Islet of Langerhans (tissue), 1 donor: Measurements from ENCODE around the gene MT1A.

Experiments used
- FAIRE-seq: peaks from one replicate; lab custom pipeline; 2011; peaks lifted over from hg19 to GRCh38; lab: Jason Lieb, UNC

MT1A gene

DNA sequence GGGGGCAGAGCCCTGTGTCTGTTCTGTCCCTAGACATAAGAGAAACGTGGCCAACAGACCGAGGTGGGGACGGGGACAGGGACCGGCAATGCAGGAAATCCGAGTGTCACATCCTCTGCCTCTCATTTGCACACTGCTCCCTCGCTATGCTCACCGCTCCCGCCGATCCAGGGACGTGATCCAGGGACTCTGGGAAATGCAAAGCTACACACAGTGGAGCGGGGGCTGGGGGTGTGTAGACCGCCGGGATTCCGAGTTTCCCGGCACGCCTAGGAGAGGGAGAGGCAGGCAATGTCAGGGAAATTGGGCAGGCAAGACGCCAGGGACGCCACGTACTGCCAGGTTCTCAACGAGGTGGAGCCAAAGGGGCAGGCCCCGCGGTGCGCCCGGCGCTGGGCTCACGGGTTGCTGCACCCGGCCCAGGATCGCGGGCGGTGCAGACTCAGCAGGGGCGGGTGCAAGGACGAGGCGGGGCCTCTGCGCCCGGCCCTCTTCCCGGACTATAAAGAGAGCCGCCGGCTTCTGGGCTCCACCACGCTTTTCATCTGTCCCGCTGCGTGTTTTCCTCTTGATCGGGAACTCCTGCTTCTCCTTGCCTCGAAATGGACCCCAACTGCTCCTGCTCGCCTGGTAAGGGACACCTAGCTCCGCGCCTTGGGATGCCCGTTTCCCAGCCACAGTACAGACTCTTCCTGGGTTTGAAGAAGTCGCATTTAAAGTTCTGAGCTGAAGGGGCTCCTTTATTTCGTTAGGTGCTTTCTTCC, 43.7 kb downstream of the MT1A start, which contains the start of gene MT1X:
MT1X (plus strand) TSS at position 532 of the 764 bp plus-strand sequence; CDS start at position 603, 71 bp downstream.
- FAIRE-seq: no peak

DNA sequence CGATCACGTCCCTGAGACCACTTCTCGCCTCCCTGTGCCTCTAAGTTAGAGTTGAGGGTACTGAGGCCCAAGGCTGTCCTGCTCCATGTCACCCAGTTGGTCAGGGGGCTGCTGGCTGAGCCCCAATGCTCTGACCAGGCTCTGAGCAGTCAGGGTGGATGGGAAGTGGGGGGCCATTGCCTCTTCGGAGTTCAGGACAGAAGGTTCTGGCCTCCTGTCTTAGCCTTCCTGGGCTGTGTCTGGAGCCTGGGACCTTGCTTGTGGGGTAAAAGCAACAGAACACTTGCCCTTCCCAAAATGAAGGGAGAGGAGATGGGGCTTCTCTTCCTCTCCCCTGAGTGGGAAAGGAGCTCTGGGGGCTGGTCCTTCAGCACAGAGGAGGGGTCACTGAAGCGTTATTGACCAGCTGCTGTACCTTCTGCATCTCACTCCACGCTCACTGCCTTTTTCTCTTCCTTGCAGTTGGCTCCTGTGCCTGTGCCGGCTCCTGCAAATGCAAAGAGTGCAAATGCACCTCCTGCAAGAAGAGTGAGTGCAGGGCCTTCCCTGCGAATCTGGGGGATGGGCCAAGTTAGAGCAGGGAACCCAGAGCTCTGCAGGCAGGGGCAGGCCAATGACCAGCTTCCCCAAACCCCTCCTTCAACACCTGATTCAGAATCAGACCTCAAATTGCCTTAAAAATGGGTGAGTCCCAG, 44.4 kb downstream of the MT1A start:
- no peak for FAIRE-seq

DNA sequence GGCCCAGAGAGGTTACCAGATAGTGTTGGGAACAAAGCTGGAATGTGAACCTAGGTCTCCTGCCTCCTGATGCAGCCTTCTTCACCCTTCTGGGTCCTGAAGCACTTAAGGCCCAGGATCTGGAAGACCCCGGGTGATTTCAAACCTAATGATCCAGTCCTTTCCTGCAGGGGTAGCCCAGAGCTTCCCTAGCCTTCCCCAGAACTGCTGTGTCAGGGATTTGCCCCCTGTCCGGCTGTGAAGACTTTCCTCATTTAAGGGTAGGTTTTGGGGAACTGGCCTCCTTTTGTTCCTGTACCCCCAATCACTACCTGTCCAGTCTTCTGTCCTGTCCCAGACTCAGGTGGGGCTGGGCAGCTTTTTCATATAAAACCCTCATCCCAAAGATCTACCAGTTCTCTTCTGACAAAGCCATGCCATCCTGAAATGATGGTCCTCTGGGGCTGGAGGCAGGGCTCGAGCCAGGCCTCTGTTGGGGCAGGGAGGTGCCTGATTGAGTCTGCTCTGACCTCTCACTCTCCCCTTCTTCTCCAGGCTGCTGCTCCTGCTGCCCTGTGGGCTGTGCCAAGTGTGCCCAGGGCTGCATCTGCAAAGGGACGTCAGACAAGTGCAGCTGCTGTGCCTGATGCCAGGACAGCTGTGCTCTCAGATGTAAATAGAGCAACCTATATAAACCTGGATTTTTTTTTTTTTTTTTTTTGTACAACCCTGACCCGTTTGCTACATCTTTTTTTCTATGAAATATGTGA, 45.1 kb downstream of the MT1A start:
- no peak for FAIRE-seq

GRCh38 chr16:56684256-56684925, 45.9 kb downstream of the MT1A start:
- FAIRE-seq: no peak

GRCh38 chr16:56684926-56685590, 46.6 kb downstream of the MT1A start:
- FAIRE-seq: no peak

GRCh38 chr16:56686758-56687157, 48.3 kb downstream of the MT1A start:
- FAIRE-seq: no peak

GRCh38 chr16:56688762-56689161, 50.3 kb downstream of the MT1A start:
- no peak for FAIRE-seq

- no peak for FAIRE-seq
These were observed 50.7 kb downstream of the MT1A start for GRCh38 chr16:56689171-56689570.
